Dermis lymphatic vessel endothelial cell (primary cell): ENCODE data around the gene GP5. TPM values are rescaled to one million over a fixed set of nuclear protein-coding genes. Genes with fewer than 3 reads are reported as not detected.

ENCODE experiments used
- total RNA-seq: library from RNA; depleted of rRNA; stranded (reverse); fragments of >200 nt; gene quantifications from 2 replicates; pipeline ENCODE4 v1.2.1, GENCODE V29; 2014

GP5 gene, protein sequence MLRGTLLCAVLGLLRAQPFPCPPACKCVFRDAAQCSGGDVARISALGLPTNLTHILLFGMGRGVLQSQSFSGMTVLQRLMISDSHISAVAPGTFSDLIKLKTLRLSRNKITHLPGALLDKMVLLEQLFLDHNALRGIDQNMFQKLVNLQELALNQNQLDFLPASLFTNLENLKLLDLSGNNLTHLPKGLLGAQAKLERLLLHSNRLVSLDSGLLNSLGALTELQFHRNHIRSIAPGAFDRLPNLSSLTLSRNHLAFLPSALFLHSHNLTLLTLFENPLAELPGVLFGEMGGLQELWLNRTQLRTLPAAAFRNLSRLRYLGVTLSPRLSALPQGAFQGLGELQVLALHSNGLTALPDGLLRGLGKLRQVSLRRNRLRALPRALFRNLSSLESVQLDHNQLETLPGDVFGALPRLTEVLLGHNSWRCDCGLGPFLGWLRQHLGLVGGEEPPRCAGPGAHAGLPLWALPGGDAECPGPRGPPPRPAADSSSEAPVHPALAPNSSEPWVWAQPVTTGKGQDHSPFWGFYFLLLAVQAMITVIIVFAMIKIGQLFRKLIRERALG
- 0.09 and 0.22 TPM in 2 replicates for total RNA-seq

GRCh38 chr3:194399166-194399565 lies at the start of gene GP5:
TSS of gene GP5 (minus strand) at chr3:194399266. CDS start at chr3:194398282, 984 bp downstream.

GRCh38 chr3:194369522-194370279 lies 29.4 kb downstream of the GP5 start, which contains the start of gene LRRC15:
TSS of gene LRRC15 (minus strand) at chr3:194369743. CDS start at chr3:194361043, 8,700 bp downstream.

DNA sequence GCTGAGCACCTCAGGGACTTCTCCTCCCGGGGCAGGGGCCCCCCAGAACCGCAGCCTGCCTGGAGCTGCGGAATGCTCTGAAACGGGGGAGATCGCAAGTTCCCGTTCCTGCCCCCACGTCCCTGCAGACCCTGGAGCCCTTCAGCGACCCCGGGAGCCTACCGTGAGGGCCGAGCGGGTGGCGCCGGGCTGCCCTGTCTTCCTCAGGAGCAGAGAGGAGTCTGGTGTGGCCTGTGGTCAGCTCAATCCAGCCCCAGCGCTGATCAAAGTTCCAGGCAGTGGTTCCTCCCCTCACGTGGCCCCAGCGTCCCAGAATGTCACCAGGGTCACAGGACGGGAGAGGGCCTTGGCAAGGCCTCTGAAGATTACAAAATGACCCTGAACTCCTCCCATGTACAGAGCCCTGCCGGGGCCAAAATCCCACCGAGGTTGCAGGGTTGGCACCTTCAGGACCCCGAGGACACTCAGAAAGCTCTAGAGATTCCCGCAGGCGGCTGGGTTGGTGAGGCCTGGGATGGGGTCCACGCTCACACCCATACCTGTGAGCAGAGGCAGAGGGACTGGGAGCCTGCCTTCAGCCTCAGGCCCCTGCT lies 47.9 kb downstream of the GP5 start, which contains the start of gene CPN2:
CPN2 (minus strand) TSS at position 249 of the 593 bp plus-strand sequence. CDS start 8,626 bp downstream, outside the sequence.

Other genes starting within 250 kb of the GP5 start
- not detected in 2 replicates for gene CPN2, start 47.9 kb downstream of the GP5 start, total RNA-seq
- under 0.01 and 0.17 TPM in 2 replicates for gene LRRC15, start 29.5 kb downstream of the GP5 start, total RNA-seq
- gene ATP13A3, start 87.7 kb upstream of the GP5 start, total RNA-seq = 132 and 151 TPM in 2 replicates
- 28.7 and 36.2 TPM in 2 replicates for gene TMEM44, start 234.2 kb upstream of the GP5 start, total RNA-seq